ENCODE measurements around the gene PON1.

The PON1 gene

DNA sequence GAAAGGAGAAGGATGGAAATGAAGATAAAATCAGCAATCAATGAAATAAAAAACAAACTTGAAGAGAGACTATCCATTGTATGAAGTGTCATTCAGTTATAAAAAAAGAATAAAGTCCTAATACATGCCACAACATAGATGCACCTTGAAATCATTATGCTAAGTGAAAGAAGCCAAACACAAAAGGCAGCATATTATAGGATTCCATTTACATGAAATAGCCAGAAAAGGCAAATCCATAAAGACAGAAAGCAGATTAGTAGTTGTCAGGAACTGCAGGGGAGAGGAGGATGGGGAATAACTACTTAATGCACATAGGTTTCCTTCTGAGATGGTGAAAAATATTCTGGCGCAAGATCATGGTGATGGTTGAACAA is 6.6 kb upstream of the PON1 start:
- Histone ChIP-seq H3K27me3 (ENCODE audit: control insufficient read depth, insufficient read depth, low read length) (no peaks in the 10 kb centered on the region), H3K4me1 (ENCODE audit: control insufficient read depth, low read depth, low read length) (no peaks in the 10 kb centered on the region), H3K9me3 (ENCODE audit: control insufficient read depth, low read depth, low read length) (no peaks in the 10 kb centered on the region), H3K36me3 (ENCODE audit: control insufficient read depth, low read depth, low read length) (no peaks in the 10 kb centered on the region), H3K4me3 (ENCODE audit: low read length) (no peak overlapping the region), H3K27ac (ENCODE audit: low read length) (no peak overlapping the region), H3K9ac (ENCODE audit: low read length) (no peak overlapping the region)

DNA sequence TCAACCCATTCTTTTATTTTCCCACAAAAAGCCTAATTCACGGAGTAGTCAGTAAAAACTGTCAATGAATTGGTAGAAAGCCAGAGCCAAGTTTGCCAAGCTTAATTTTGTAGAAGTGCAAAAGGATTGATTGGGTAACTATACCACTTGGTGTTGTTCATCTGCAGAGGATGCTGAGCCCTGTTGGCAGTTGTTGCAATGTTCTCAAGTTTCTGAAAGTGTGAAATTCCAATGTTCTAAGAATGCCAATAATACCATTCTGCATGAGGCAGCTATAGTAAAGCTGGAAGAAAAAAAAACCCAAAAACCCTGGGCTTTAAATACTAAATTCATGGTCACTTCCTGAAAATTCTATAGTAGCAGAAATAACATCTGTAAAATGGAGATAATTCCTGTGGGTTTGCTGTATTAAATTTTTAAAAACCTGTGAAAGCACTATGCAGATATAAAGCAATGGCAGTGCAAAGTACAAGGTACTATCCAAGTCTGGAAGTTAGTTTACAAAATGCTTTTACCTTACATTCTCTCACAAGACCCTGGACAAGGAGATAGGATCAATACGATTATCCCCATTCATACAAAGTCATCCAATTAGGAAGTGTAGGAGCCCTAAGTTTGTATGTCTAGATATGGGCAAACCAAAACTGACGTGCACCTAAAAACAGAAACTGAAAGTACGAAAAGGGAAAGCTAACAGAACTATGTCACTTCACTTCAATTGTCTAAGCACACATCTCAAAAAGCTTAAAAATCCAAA is 6.0 kb upstream of the PON1 start:
- Histone ChIP-seq H3K9ac (ENCODE audit: low read length) (no peak overlapping the region), H3K36me3 (ENCODE audit: control insufficient read depth, low read depth, low read length) (no peaks in the 10 kb centered on the region), H3K9me3 (ENCODE audit: control insufficient read depth, low read depth, low read length) (no peaks in the 10 kb centered on the region), H3K27ac (ENCODE audit: low read length) (no peak overlapping the region), H3K4me3 (ENCODE audit: low read length) (no peak overlapping the region), H3K27me3 (ENCODE audit: control insufficient read depth, insufficient read depth, low read length) (no peaks in the 10 kb centered on the region), H3K4me1 (ENCODE audit: control insufficient read depth, low read depth, low read length) (no peaks in the 10 kb centered on the region)

GRCh38 chr7:95327356-95327755 is 3.0 kb upstream of the PON1 start:
- H3K9ac ChIP-seq (ENCODE audit: low read length): no peak overlapping the region
- no peaks in the 10 kb centered on the region for H3K27me3 ChIP-seq (ENCODE audit: control insufficient read depth, insufficient read depth, low read length)
- no peaks in the 10 kb centered on the region for H3K4me1 ChIP-seq (ENCODE audit: control insufficient read depth, low read depth, low read length)
- no peaks in the 10 kb centered on the region for H3K9me3 ChIP-seq (ENCODE audit: control insufficient read depth, low read depth, low read length)
- H3K27ac ChIP-seq (ENCODE audit: low read length): no peak overlapping the region
- H3K4me3 ChIP-seq (ENCODE audit: low read length): no peak overlapping the region
- no peaks in the 10 kb centered on the region for H3K36me3 ChIP-seq (ENCODE audit: control insufficient read depth, low read depth, low read length)

- no peak overlapping the region for H3K9ac ChIP-seq (ENCODE audit: low read length)
- no peak overlapping the region for H3K4me3 ChIP-seq (ENCODE audit: low read length)
- no peaks in the 10 kb centered on the region for H3K9me3 ChIP-seq (ENCODE audit: control insufficient read depth, low read depth, low read length)
- no peaks in the 10 kb centered on the region for H3K4me1 ChIP-seq (ENCODE audit: control insufficient read depth, low read depth, low read length)
- no peaks in the 10 kb centered on the region for H3K27me3 ChIP-seq (ENCODE audit: control insufficient read depth, insufficient read depth, low read length)
- H3K27ac ChIP-seq (ENCODE audit: low read length): no peak overlapping the region
- H3K36me3 ChIP-seq (ENCODE audit: control insufficient read depth, low read depth, low read length): no peaks in the 10 kb centered on the region
Observed at GRCh38 chr7:95323410-95324129, 762 bp downstream of the PON1 start.

GRCh38 chr7:95322854-95323253 is 1.5 kb downstream of the PON1 start:
- Histone ChIP-seq H3K9ac (ENCODE audit: low read length) (no peak overlapping the region), H3K4me1 (ENCODE audit: control insufficient read depth, low read depth, low read length) (no peaks in the 10 kb centered on the region), H3K4me3 (ENCODE audit: low read length) (no peak overlapping the region), H3K9me3 (ENCODE audit: control insufficient read depth, low read depth, low read length) (no peaks in the 10 kb centered on the region), H3K36me3 (ENCODE audit: control insufficient read depth, low read depth, low read length) (no peaks in the 10 kb centered on the region), H3K27me3 (ENCODE audit: control insufficient read depth, insufficient read depth, low read length) (no peaks in the 10 kb centered on the region), H3K27ac (ENCODE audit: low read length) (no peak overlapping the region)

DNA sequence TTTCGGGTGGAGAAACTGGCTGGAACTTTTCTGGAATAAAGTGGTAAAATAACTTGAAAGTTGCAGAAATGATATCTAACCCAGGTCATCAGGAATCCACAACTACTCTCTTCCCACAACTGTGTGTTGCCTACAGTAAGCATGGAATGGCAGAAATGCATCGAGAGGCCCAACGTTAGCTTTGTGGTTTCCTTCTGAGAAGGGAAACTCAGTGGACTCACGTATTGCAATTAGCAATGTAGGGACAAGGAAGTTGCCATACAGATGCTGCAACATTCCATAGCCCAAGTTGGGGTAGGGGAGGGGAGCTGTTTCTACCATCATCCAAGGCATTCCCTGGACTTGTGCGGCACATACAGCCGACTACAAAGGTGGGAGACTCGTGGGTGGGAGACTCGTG is 1.9 kb downstream of the PON1 start:
- Histone ChIP-seq H3K9me3 (ENCODE audit: control insufficient read depth, low read depth, low read length) (no peaks in the 10 kb centered on the region), H3K27ac (ENCODE audit: low read length) (no peak overlapping the region), H3K4me3 (ENCODE audit: low read length) (no peak overlapping the region), H3K27me3 (ENCODE audit: control insufficient read depth, insufficient read depth, low read length) (no peaks in the 10 kb centered on the region), H3K9ac (ENCODE audit: low read length) (no peak overlapping the region), H3K4me1 (ENCODE audit: control insufficient read depth, low read depth, low read length) (no peaks in the 10 kb centered on the region), H3K36me3 (ENCODE audit: control insufficient read depth, low read depth, low read length) (no peaks in the 10 kb centered on the region)

- no peaks in the 10 kb centered on the region for H3K27me3 ChIP-seq (ENCODE audit: control insufficient read depth, insufficient read depth, low read length)
- H3K4me1 ChIP-seq (ENCODE audit: control insufficient read depth, low read depth, low read length): no peaks in the 10 kb centered on the region
- no peak overlapping the region for H3K4me3 ChIP-seq (ENCODE audit: low read length)
- H3K9me3 ChIP-seq (ENCODE audit: control insufficient read depth, low read depth, low read length): no peaks in the 10 kb centered on the region
- no peak overlapping the region for H3K27ac ChIP-seq (ENCODE audit: low read length)
- no peak overlapping the region for H3K9ac ChIP-seq (ENCODE audit: low read length)
- no peaks in the 10 kb centered on the region for H3K36me3 ChIP-seq (ENCODE audit: control insufficient read depth, low read depth, low read length)
Observed at GRCh38 chr7:95321720-95322119, 2.6 kb downstream of the PON1 start.

DNA sequence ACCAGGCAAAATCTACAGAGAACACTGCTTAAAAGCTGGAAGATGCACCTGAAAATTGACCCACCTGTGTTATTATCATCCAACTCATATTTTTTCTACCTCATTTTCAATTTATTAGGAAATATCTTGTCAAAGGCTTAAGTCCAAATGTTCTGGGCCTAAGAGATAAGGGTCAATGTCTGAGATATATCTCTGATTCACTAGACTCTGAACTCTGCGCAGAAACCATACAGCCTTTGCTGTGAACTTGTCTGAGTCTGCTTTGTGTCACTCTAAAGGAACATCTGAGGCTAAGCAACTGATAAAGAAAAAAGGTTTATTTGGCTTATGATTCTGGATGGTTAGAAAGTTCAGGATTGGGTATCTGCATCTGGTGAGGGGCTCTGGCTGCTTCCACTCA is 3.7 kb downstream of the PON1 start:
- Histone ChIP-seq H3K36me3 (ENCODE audit: control insufficient read depth, low read depth, low read length) (no peaks in the 10 kb centered on the region), H3K9me3 (ENCODE audit: control insufficient read depth, low read depth, low read length) (no peaks in the 10 kb centered on the region), H3K27me3 (ENCODE audit: control insufficient read depth, insufficient read depth, low read length) (no peaks in the 10 kb centered on the region), H3K27ac (ENCODE audit: low read length) (no peak overlapping the region), H3K4me1 (ENCODE audit: control insufficient read depth, low read depth, low read length) (no peaks in the 10 kb centered on the region), H3K9ac (ENCODE audit: low read length) (no peak overlapping the region), H3K4me3 (ENCODE audit: low read length) (no peak overlapping the region)

- Histone ChIP-seq H3K9me3 (ENCODE audit: control insufficient read depth, low read depth, low read length) (no peaks in the 10 kb centered on the region), H3K36me3 (ENCODE audit: control insufficient read depth, low read depth, low read length) (no peaks in the 10 kb centered on the region), H3K27me3 (ENCODE audit: control insufficient read depth, insufficient read depth, low read length) (no peaks in the 10 kb centered on the region), H3K4me3 (ENCODE audit: low read length) (no peak overlapping the region), H3K9ac (ENCODE audit: low read length) (no peak overlapping the region), H3K4me1 (ENCODE audit: control insufficient read depth, low read depth, low read length) (no peaks in the 10 kb centered on the region), H3K27ac (ENCODE audit: low read length) (no peak overlapping the region)
Observed at GRCh38 chr7:95319570-95319969, 4.8 kb downstream of the PON1 start.

DNA sequence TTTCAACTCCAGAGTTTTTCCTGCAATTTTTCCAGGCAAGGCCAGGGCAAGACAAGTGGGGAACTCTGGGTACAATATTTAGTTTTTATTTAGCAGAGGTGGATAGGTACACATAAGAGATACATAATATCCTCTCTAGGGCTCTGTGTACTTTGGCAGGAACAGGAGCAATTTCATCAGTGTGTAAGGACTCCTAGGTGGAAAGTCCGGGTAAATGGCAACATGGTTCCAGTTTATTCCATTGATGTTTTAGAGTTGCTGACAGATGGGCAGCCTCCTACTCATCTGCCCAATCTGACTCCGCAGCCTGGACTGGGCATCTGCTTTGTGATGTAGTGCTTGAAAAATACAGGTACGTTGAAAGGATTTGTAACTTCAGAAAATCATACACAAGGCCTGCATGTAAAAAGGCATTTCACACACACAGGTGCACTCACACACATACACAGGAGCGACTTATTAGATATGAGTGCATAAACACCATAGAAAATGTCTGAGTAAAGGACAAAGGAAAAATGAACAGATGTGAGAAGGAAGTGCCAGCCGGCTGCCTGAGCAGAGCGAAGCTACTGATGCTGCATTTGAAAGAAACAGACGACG is 5.7 kb downstream of the PON1 start:
- H3K4me1 ChIP-seq (ENCODE audit: control insufficient read depth, low read depth, low read length): no peaks in the 10 kb centered on the region
- no peak overlapping the region for H3K4me3 ChIP-seq (ENCODE audit: low read length)
- H3K9me3 ChIP-seq (ENCODE audit: control insufficient read depth, low read depth, low read length): no peaks in the 10 kb centered on the region
- no peaks in the 10 kb centered on the region for H3K36me3 ChIP-seq (ENCODE audit: control insufficient read depth, low read depth, low read length)
- no peak overlapping the region for H3K9ac ChIP-seq (ENCODE audit: low read length)
- no peaks in the 10 kb centered on the region for H3K27me3 ChIP-seq (ENCODE audit: control insufficient read depth, insufficient read depth, low read length)
- no peak overlapping the region for H3K27ac ChIP-seq (ENCODE audit: low read length)

DNA sequence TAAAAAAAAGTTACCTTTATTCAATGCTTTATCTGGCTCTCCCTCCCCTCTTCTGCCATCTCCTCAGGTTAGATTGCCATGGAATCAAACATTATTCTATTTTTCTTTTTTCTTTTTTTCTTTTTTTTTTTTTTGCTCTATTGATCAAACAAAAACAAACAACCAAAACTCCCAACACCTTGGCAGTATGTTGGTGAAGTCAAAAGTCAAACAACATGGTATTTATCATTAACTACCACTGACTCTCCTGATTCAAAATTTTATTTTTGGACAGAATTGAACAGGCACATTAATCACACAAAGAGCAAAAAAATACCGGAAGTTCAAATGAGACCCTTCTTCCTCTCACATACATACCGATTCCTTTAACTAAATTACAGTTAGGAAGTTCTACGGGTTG is 6.4 kb downstream of the PON1 start:
- Histone ChIP-seq H3K4me3 (ENCODE audit: low read length) (no peak overlapping the region), H3K9ac (ENCODE audit: low read length) (no peak overlapping the region), H3K9me3 (ENCODE audit: control insufficient read depth, low read depth, low read length) (no peaks in the 10 kb centered on the region), H3K27me3 (ENCODE audit: control insufficient read depth, insufficient read depth, low read length) (no peaks in the 10 kb centered on the region), H3K36me3 (ENCODE audit: control insufficient read depth, low read depth, low read length) (no peaks in the 10 kb centered on the region), H3K27ac (ENCODE audit: low read length) (no peak overlapping the region), H3K4me1 (ENCODE audit: control insufficient read depth, low read depth, low read length) (no peaks in the 10 kb centered on the region)

DNA sequence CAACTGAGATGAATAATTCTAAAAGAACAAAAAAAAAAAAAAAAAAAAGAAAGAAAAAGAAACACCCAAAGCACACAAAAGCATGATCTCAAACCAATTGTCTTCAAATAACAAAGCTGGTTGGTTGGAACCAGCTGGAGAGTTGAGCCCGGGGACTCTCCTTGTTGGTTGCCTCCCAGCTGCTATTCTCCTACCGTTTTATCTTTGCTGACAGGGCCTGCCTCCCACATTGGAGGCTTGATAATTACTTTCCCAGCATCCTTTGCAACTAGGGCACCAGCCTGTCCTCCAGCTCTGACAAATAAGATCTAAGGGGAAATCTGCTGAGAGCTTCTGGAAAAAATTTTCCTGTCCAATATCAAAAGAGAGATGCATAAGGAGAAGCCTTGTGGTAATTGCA is 6.8 kb downstream of the PON1 start:
- H3K4me1 ChIP-seq (ENCODE audit: control insufficient read depth, low read depth, low read length): no peaks in the 10 kb centered on the region
- H3K36me3 ChIP-seq (ENCODE audit: control insufficient read depth, low read depth, low read length): no peaks in the 10 kb centered on the region
- H3K9me3 ChIP-seq (ENCODE audit: control insufficient read depth, low read depth, low read length): no peaks in the 10 kb centered on the region
- no peaks in the 10 kb centered on the region for H3K27me3 ChIP-seq (ENCODE audit: control insufficient read depth, insufficient read depth, low read length)
- H3K4me3 ChIP-seq (ENCODE audit: low read length): no peak overlapping the region
- H3K27ac ChIP-seq (ENCODE audit: low read length): no peak overlapping the region
- no peak overlapping the region for H3K9ac ChIP-seq (ENCODE audit: low read length)
